AML-193 (cell line): ENCODE data around the gene FGGY.
"Not testable (repeated sequence)": the region's sequence is repeated elsewhere in the genome, so short reads cannot be mapped to it uniquely, and the experiment has no call there.

Experiments
- DNase-seq, 2 experiments: peaks; one replicate each; lab custom pipeline; 2025; lab: John Stamatoyannopoulos, UW

Gene FGGY

DNA sequence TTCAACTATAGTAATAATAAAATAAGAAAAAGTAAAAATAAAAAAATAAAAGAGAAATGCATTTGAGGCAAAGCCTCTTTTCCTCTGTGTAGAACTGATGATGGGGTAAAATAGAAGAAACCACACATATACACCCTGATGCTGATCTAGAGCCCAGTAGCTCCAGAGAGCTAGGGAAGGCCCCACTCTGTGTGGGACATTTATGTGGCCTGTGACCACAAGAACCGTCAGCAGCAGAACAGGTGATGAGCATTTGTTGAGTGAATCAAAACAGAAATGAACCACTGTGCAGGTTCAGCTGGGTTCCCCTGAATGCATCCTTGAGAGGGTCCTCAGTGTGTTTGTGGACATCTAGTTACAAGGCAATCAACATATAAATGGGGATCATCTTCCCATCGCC is 296.0 kb downstream of the FGGY start:
- no peak for DNase-seq

DNA sequence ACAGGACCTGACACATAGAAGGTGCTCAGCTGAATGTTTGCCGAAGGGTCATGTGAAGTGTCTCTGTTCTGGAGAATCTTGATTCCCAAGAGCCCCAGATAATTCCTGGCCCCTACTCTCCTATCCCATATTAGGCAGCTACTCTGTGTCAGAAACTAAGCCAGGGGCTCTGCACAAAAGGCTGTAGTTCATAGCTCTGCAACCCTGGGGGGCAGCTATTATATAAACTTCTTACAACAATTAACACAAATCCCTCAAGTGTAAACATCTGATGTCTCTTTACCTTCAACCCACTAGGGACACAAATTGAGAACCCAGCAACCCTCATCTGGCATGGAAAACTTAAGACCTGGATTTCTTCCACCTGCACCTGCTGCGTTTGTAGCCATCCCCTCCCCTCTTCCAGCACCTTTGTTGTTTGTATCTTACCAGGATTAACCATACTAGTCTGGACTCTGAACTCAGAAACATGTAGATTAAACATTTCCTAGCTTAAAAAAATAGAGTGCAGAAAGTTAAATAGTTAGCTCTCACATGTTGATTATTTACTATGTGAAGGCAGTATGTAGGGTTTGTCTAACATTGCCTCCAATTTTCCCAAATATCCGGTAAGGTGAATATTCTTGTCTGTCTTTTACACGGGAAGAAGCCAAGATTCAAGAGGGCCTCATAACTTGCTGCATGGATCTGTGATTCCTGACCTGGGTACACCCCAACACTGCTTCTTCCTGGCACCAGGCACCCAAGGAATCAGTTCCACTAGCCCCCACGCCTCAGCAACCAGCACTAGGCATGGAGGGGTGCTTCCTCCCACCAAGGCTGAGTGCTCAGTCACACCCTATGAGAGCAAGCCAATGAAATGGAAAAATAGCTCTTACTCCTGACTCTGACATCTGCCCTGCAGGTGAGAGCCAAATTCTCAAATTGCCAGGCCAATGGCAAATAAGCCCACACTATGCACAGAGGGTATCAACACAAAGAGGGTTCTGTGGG is 297.2 kb downstream of the FGGY start:
- DNase-seq, result no peak

DNA sequence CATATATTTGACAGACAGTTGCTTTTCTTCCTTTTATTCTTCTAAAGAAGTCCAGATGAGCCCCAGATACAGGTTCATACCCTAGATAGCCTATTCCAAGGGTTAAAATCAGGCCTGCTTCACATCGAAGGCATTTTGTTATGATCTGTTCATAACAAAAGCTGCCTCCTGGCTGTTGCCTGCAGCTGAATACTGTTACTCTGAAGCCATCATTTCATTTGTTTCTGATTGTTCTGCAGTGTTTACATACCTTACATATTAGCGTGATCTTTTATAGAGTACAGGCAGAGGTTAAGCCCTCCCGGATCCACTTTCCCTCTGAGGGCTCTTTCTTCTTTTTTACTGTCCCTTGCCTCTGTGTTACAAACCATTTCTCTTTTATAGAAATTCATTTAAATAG is 298.9 kb downstream of the FGGY start:
- DNase-seq, result no peak

DNA sequence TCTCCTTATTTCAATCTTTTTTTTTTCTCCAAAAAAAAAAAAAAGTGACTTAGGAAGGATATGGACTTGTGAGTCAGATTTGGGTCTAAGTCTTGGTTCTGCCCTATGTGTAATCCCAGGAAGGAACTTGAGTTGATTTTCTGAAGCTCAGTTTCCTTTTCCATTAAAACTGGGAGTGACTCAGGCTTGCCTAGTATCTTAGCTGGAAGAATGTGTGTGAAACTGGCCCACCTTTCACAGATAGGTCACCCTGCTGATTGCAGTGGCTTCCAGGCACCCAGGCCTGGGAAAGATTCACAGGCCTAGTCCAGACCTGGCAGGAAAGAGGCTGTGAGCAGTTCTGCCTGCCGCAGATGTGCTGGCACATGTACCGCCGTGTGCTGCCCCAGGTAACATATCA is 299.5 kb downstream of the FGGY start:
- DNase-seq, result no peak

DNA sequence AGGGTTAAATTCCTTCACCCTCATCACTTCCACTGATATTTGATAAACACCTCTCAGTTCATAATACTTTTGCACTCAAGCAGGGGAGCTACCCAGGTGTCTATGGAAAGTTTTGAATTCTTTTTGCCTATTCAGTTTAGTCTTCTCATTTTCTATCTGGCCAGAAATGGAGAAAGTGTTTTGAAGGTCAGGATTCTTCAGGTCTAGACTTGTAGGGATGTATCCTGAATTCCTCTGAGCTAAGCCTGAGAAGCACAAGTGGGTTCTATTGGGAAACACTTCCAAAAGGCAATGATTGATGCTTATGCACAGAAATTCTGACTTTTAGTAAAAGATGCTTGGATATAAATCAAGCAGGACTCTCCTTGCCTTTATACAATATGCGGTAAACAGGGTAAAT is 300.1 kb downstream of the FGGY start:
- no peak for DNase-seq

DNA sequence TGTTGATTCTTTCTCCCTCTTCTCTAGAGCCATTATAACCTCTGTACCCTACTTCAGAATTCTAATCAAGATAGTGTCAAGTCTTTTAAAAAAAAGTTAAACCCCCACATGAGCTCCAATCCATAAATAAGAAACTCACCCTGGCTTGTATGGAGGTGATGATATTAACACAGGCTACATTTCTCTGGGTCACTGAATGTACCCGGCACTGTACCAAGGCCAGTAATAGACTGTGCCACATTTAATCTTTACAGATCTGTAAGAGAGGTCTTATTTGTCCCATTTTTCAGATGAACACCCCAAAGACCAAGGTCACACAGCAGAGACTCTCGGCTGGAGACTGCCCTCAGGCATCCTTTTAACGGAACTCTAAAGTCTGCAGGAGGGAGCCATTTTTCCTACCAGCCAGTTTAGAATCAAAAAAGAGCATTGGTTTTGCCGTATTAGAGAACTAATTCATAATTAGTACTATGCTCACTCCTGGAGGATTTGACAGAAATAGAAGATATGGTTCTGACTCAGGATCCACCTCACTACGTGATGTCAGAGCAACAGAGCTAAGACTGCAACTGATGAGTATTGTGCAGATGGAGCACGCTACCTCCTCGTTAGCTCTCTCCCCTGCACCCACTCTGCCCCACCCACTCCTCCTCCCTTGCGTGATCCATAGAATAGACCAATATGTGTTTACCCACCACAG is 300.7 kb downstream of the FGGY start:
- DNase-seq, result no peak

GRCh38 chr1:59598120-59598440 is 301.2 kb downstream of the FGGY start:
- no peak for DNase-seq

DNA sequence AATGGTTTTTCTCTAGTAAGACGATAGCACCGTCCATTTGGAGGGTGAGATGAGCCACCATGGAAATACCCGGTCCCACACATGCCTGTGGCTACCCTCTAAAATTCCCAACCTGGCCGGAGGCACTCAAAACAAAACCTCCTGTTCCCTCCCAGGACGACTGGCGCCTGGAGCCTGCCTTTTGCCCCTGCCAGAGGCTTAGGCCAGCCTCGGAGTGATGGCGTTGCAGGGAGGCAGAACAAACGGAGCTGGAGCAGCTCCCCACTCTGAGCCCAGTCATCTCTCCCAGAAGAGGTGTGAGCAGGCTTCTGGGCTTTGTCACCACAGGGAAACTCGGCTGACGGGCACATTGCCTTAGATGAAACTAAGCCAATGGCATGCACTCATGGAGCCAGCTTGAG is 304.1 kb downstream of the FGGY start:
- DNase-seq, result no peak

DNA sequence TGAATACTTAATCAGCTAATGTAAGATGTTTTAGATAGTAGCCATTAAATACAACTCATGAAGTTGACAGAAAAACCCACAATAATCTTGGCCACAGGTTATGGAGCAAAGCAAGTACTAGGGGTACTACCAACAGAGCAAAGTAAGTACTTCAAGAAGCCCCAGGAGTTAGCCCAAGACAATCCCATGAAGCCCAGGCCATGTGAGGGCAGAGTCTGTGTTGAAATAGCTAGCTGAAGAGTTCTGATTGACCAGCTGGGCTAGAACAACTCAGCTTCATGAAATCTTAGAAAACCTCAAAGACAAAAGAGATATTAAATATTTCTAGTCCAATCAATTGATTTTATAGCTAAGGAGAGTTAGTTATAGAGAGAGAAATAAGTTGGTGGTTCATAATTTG is 304.9 kb downstream of the FGGY start:
- no peak for DNase-seq

GRCh38 chr1:59604191-59604590 is 307.3 kb downstream of the FGGY start:
- DNase-seq, result no peak

DNA sequence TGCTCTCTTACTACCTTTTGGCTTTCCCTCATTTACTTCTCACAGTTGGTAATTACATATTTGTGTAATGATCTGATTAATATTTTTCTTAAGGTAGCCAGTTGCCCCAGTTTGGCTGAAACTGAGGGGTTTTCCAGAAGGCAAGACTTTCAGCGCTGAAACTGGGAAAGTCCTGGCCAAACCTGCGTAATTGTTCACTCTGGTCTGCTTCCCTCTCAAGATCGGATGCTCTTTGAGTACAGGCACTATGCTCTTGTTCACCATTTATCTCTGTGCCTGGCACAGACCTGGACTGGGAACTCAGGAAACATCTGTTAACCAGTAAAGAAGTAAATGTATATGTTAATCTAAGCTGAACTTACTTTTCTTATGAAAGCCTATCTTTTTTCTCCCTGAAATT is 308.3 kb downstream of the FGGY start:
- no peak for DNase-seq

DNA sequence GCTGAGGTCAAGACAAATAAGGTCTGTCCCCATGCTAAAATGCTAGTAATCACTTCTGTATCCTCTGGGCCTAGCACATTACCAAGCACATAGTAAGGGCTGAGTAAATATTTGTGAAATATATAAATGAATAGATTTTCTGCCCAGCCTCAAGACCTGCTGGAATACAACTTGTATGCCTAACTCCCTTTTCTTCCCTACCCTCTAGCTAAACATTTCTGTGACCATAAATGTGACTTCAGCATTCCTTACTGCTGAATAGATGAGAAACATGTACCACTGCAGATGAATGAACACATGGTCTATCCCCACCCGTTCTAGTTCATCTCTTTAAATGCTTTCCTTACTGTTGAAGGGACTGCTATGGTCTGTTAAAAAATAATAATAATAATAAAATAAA is 308.9 kb downstream of the FGGY start:
- DNase-seq, result no peak

DNA sequence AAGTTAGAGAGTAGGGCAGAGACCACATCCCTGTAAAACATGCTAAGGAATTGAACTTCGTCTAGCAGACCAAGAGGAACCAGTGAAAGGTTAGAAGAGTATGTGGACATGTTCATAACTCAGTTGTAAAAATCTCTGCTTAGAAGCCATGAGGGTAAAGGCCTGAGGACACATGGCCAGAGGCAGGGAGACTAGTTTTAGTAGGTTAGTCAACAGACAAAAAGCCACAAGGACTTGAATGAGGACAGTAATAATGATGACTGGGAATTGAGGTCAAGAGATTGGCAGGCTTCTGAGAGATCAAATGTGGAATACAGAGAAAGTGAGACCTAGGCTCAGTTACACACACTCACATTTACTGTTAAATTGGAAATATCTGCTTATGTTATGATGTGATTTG is 312.4 kb downstream of the FGGY start:
- DNase-seq, result no peak

DNA sequence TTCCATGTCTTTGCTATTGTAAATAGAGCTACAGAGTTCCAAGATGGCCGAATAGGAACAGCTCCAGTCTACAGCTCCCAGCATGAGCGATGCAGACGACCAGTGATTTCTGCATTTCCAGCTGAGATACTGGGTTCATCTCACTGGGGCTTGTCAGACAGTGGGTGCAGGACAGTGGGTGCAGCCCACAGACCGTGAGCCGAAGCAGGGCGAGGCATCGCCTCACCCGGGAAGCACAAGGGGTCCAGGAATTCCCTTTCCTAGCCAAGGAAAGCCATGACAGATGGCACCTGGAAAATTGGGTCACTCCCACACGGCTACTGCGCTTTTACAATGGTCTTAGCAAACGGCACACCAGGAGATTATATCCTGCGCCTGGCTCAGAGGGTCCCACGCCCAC is 313.6 kb downstream of the FGGY start:
- DNase-seq, result not testable (repeated sequence)

- no peak for DNase-seq
These were observed 320.5 kb downstream of the FGGY start for GRCh38 chr1:59617434-59617833.

DNA sequence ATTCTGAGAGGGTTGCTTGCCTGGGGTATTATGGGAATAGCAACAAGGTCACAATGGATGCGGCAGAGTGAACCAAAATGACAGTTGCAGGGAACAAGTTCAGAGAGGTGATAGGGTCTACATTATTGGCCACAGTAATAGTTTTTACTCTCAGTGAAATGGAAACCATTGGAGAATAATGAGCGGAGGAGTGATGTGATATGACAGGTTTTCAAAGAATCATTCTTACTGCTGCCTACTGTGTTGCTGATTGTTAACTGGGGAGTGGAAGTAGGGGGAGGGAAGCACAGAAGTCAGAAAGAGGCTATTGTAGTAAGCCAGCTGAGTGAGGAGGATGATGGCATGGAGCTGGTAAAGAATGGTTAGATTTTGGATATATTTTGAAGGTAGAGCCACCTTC is 322.7 kb downstream of the FGGY start:
- no peak for DNase-seq

DNA sequence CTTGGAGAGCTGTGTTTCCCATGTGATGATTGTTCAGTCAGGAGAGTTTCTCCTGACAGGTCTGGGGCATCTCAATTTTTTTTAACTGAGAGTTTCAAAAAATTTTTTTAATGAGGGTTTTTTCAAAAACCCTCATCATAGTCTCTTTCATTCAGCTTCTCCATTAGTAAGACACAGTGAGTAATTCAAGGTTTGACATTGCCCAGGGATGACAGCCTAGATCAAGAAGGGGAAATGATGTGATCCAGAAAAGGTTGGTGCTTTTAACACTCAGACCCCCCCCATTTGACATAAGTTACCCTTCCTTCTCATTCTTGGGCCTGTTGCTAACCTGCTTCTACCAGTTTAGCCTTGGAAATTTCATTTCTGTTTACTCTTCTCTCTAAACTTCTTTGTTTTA is 328.5 kb downstream of the FGGY start:
- DNase-seq, result no peak

DNA sequence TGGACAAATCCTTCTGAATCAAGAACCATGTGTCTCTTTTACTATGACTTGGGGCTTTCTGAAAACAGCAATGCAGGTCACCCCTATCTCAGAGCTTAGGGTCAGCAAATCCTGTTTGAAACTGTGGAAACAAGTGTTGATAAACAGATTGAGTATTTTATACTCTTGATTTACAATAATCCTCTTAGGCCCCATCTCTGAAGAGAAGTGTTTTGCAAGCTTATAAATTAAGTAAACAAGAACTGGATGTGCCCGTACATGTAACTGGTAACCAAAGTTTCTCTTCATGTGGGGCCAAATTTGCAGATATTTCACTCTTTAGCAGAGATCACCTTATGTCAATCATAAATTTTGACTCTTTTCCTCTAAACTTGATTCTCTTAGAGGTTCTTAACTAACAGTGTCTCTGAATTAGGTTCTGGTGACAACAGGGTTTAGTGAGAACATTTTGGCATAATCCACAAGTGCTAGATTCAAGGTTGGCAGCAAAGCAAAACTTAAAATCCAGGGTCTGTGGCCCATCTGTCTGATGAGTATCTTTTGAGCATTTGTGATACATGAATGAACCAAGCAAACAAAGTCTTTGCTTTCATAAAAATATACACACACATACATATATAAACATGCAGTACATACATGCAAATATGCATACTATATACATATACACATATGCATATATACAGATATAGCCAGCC is 334.8 kb downstream of the FGGY start:
- DNase-seq, result no peak

GRCh38 chr1:59635097-59635496 is 338.2 kb downstream of the FGGY start:
- no peak for DNase-seq

DNA sequence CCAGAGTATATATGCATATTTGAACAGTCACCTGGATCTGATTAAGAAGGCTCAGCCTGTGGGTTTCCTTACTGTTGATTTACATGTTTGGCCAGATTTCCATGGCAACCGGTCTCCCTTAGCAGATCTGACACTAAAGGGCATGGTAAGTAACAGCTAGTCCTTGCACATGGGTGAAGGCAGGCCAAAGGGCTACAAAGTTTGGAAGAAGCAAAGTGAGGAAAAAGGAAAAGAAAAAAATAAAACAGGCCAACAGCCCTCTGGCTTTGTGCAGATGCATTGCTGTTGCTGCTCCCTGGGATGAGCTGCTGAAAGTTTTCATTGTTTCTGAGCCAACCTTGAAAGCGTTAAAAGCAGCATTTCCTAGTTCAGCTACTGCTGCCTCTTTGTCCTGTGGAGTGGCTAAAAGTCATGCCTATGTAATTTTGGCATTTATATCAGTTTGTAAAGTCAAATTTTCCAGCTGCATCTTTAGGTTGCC is 341.4 kb downstream of the FGGY start:
- no peak for DNase-seq

GRCh38 chr1:59639266-59639665 is 342.4 kb downstream of the FGGY start:
- no peak for DNase-seq

GRCh38 chr1:59640851-59641250 is 344.0 kb downstream of the FGGY start:
- DNase-seq, result no peak

- no peak for DNase-seq
These were observed 344.9 kb downstream of the FGGY start for GRCh38 chr1:59641836-59642235.
